BE2C (cell line): ENCODE data around the gene SPAG9.
"Not testable (repeated sequence)": the region's sequence is repeated elsewhere in the genome, so short reads cannot be mapped to it uniquely, and the experiment has no call there.

ENCODE experiments used
- DNase-seq: peaks from one replicate; pipeline ENCODE4 v3.0.0-alpha.2; 2020
- H3K27me3 ChIP-seq: fragments of 250-450 bp; sonication (Bioruptor Pico); 2 replicates; pipeline ENCODE4 v1.5.1; 2020; ENCODE audit warnings: mild to moderate bottlenecking
- H3K36me3 ChIP-seq: fragments of 250-450 bp; sonication (Bioruptor Pico); 2 replicates; pipeline ENCODE4 v1.5.1; 2020; ENCODE audit warnings: mild to moderate bottlenecking
- H3K4me1 ChIP-seq: fragments of 250-450 bp; sonication (Bioruptor Pico); 2 replicates; pipeline ENCODE4 v1.5.1; 2020
- H3K4me3 ChIP-seq: 2 replicates; pipeline ENCODE4 v1.5.1; 2011; ENCODE audit warnings: low read depth, low read length
- H3K9me3 ChIP-seq: fragments of 250-450 bp; sonication (Bioruptor Pico); 2 replicates; pipeline ENCODE4 v1.5.1; 2020
- TF ChIP-seq, protein P1 (sequence below): IDR thresholded peaks from 2 replicates; pipeline ENCODE4 v1.5.1; 2012; ENCODE audit warnings: mild to moderate bottlenecking, low read depth, low read length

Gene SPAG9

DNA sequence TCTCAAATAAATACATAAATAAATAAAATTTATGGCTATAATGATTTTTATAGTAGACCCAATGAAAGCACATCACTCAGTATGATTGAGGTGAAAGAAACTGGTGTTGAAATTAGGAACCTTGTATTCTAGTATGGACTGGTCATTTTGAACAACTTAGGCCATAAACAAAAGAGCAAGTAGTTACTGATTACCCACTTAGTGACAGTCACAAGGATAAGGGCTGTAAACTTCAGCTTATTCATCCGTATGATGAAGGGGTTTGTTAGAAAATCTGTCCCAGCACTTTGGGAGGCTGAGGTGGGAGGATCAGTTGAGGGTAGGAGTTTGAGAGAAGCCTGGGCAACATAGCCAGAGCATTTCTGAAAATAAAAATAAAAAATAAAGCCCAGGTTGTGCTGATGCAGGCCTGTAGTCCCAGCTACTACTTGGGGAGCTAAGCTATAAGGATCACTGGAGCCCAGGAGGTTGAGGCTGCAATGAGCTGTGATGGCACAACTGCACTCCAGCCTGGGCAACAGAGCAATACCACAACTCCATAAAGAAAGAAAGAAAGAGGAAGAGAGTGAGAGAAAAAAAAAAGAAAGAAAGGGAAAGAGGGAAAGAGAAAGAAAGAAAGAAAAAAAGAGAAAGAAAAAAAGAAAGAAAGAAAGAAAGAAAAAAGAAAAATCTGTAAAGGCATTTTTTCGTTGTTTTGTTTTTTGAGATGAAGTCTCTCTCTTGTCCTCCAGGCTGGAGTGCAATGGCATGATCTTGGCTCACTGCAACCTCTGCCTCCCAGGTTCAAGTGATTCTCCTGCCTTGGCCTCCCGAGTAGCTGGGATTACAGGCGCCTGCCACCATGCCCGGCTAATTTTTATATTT lies 4.2 kb upstream of the SPAG9 start:
- Histone ChIP-seq H3K4me3 (no peak overlapping the region), H3K27me3 (no peaks in the 10 kb centered on the region), H3K36me3 (no peaks in the 10 kb centered on the region), H3K9me3 (no peaks in the 10 kb centered on the region), H3K4me1 (no peaks in the 10 kb centered on the region)
- no peak for DNase-seq
- TF ChIP-seq, protein P1, sequence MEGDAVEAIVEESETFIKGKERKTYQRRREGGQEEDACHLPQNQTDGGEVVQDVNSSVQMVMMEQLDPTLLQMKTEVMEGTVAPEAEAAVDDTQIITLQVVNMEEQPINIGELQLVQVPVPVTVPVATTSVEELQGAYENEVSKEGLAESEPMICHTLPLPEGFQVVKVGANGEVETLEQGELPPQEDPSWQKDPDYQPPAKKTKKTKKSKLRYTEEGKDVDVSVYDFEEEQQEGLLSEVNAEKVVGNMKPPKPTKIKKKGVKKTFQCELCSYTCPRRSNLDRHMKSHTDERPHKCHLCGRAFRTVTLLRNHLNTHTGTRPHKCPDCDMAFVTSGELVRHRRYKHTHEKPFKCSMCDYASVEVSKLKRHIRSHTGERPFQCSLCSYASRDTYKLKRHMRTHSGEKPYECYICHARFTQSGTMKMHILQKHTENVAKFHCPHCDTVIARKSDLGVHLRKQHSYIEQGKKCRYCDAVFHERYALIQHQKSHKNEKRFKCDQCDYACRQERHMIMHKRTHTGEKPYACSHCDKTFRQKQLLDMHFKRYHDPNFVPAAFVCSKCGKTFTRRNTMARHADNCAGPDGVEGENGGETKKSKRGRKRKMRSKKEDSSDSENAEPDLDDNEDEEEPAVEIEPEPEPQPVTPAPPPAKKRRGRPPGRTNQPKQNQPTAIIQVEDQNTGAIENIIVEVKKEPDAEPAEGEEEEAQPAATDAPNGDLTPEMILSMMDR: no peak

DNA sequence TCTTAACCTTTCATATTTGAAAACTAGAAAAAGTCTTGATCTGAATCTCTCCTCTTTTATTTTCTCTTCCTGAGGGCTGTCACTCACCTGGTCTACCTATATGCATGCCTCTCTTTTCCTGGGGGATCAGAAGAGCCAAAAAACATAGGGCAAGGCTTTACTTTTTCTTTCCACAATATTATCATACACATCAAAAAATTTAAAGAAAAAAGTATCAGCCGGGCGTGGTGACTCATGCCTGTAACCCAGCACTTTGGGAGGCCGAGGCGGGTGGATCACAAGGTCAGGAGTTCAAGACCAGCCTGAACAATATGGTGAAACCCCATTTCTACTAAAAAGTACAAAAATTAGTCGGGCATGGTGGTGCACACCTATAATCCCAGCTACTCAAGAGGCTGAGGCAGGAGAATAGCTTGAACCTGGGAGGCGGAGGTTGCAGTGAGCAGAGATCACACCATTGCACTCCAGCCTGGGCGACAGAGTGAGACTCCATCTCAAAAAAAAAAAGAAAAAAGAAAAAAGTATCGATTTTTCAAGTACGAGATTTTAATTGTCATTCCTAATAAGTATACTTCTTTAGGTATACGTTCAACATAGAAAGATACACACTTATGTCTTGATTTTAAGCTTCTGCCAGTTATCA lies 1.9 kb upstream of the SPAG9 start:
- H3K9me3 ChIP-seq, H3K36me3 ChIP-seq, DNase-seq, H3K4me1 ChIP-seq, H3K4me3 ChIP-seq, H3K27me3 ChIP-seq: not testable (repeated sequence)

DNA sequence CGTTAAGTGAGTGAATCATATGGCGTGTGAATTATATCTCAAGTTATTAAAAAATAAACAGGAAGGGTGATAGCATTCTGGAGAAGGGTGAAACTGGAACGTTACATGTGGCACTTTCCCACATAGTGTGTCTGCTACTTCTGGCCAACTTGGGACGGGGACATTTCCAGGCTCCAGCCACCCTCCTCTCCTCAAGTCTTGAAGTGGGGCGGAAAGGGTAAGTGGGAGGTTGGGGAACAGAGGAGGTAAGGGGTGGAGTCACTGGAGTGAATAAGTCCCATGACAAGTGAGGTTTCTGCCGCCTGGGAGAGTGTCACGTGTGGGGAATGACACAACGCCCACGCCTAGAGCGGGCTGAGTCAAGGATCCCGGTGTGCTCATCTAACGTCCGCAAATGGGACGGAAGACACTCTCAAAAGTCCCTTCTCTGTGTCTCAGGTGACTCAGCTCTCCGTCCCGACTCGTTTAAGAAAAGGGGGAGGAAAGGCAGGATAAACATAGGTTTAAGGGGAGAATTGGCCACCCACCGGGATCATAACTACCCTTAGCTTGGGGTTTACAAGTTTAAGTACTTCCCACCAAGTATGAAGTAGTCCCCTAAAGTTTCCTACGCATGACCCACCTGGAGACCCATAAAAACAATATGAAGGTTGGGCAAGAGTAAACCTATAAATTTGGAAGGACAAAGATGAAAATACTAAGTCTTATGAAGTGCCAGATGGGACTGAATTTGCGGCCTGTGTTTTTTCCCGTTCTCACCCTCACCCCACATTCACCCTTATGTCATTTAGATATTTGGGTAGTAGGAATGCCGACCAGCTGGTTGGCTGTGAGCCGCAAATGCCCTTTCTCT lies 1.2 kb upstream of the SPAG9 start:
- no peaks in the 10 kb centered on the region for H3K27me3 ChIP-seq
- H3K9me3 ChIP-seq: no peaks in the 10 kb centered on the region
- peak overlapping the region; percentile 87 for H3K4me3 ChIP-seq
- TF ChIP-seq, protein P1: no peak
- H3K4me1 ChIP-seq: 0 out of 2 replicates have a peak, but pooled peaks cover 4% of the 10 kb centered on the region
- peak; percentile 44 for DNase-seq
- 0 out of 2 replicates have a peak, but pooled peaks cover 2% of the 10 kb centered on the region for H3K36me3 ChIP-seq

DNA sequence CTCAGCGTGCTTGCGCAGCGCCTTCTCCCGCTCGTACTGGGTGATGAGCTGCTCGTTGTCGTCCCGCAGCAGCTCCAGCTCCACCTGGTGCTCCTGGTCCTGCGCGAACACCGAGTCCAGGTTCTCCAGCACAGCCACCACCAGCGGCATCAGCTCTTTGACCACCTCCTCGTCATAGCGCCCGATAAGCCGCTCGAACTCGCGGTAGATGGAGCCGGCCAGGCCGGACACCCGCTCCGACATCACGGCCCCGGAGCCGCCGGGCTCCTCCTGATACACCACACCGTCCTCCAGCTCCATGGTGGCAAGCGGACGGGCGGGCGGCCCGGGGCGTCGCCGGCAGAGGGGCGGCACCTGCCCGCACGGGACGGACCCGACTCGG lies 320 bp downstream of the SPAG9 start:
- 0 out of 2 replicates have a peak, but pooled peaks cover 2% of the 10 kb centered on the region for H3K36me3 ChIP-seq
- peak overlapping the region; percentile 93 for H3K4me3 ChIP-seq
- H3K27me3 ChIP-seq: no peaks in the 10 kb centered on the region
- TF ChIP-seq, protein P1: no peak
- H3K4me1 ChIP-seq: 0 out of 2 replicates have a peak, but pooled peaks cover 4% of the 10 kb centered on the region
- no peak for DNase-seq
- H3K9me3 ChIP-seq: no peaks in the 10 kb centered on the region

DNA sequence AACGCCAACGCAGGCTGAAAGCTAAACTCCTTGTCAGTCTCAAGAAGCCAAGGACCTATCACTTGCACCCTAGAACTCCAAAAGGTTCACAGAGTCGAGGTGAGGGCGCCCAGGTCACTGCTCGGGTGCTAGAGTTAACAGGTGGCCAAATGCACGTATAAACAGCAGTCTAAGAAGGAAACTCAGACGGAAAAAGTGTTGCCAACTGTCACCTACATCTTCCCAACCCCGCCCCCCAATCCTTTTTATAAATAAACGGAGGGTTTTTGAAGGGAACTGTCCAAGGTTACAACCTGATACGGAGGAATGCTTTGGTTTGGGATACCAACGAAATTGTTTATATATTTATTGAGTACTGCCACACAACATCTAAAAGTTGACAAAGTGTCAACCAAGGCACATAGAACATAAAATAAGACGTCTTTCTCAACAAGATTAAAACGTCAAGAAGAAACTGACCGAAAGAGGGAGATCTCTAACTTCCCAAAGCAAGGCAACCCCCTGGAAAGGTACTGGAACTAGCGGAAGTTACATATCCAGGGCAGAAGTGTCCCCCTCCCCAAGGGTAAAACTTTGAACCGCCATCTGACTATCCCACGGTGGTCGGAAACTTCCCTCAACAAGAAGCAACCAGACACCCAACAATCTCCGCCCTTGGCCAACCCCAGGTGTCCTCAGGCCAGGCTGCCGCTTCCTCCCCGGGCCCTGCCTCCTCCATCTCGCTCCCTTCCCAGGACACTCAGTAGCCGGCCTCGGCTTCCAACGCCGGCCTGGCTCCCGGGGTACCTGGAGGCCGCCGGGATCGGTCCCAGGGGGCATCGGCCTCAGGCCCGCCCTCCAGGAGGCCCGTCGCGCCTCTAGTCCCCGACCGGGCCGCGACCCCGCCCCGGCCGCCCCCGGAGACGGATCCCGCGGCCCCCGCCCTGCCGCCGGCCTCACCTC lies 982 bp downstream of the SPAG9 start:
- Histone ChIP-seq H3K27me3 (no peaks in the 10 kb centered on the region), H3K36me3 (0 out of 2 replicates have a peak, but pooled peaks cover 2% of the 10 kb centered on the region), H3K4me3 (peak overlapping the region; percentile 93), H3K4me1 (0 out of 2 replicates have a peak, but pooled peaks cover 4% of the 10 kb centered on the region), H3K9me3 (no peaks in the 10 kb centered on the region)
- TF ChIP-seq, protein P1: peak; percentile 20; the same call in 1 of the 2 replicates
- peak; percentile 52 for DNase-seq
